H9 (cell line): ENCODE measurements around the gene LUZP2. TPM values are rescaled to one million over a fixed set of nuclear protein-coding genes. Genes with fewer than 3 reads are reported as not detected.

ENCODE experiments used
- DNase-seq: peaks from one replicate; pipeline ENCODE4 v3.0.0-alpha.2; 2017
- H2AFZ ChIP-seq: one replicate; pipeline ENCODE4 v1.6.1; 2013; ENCODE audit warnings: mild to moderate bottlenecking, low read length, control low read depth, moderate library complexity
- H2AK5ac ChIP-seq: 2 replicates; pipeline ENCODE4 v1.6.1; 2013; ENCODE audit warnings: low read length, control low read depth, mixed read lengths; ENCODE audit not compliant: insufficient read length
- H2BK120ac ChIP-seq: one replicate; pipeline ENCODE4 v1.6.1; 2013; ENCODE audit warnings: low read depth, mild to moderate bottlenecking, low read length, control low read depth, inconsistent platforms; ENCODE audit not compliant: poor library complexity, severe bottlenecking
- H2BK12ac ChIP-seq: 2 replicates; pipeline ENCODE4 v1.6.1; 2013; ENCODE audit warnings: low read length, control low read depth, mixed read lengths, low read depth; ENCODE audit not compliant: insufficient read length
- H2BK15ac ChIP-seq: 2 replicates; pipeline ENCODE4 v1.6.1; 2013; ENCODE audit warnings: low read depth, low read length, control low read depth
- H2BK20ac ChIP-seq: one replicate; pipeline ENCODE4 v1.6.1; 2013; ENCODE audit warnings: low read depth, mild to moderate bottlenecking, low read length, control low read depth, inconsistent platforms; ENCODE audit not compliant: poor library complexity, severe bottlenecking
- H2BK5ac ChIP-seq: 2 replicates; pipeline ENCODE4 v1.6.1; 2013; ENCODE audit warnings: low read length, control low read depth, mixed read lengths; ENCODE audit not compliant: insufficient read length
- H3K14ac ChIP-seq: 2 replicates; pipeline ENCODE4 v1.6.1; 2013; ENCODE audit warnings: low read length, control low read depth; ENCODE audit not compliant: insufficient read depth
- H3K18ac ChIP-seq: 2 replicates; pipeline ENCODE4 v1.6.1; 2013; ENCODE audit warnings: low read depth, mild to moderate bottlenecking, mixed read lengths, low read length, control low read depth; ENCODE audit not compliant: insufficient read length
- H3K23ac ChIP-seq: 2 replicates; pipeline ENCODE4 v1.6.1; 2013; ENCODE audit warnings: low read length, control low read depth, mixed read lengths, low read depth; ENCODE audit not compliant: insufficient read length
- H3K23me2 ChIP-seq: 2 replicates; pipeline ENCODE4 v1.6.1; 2013; ENCODE audit warnings: low read depth, mild to moderate bottlenecking, mixed read lengths, low read length, control low read depth; ENCODE audit not compliant: insufficient read length, poor library complexity, severe bottlenecking
- H3K27ac ChIP-seq: 2 replicates; pipeline ENCODE4 v1.5.1; 2013; ENCODE audit warnings: low read length, control low read depth, mixed read lengths, low read depth; ENCODE audit not compliant: insufficient read length
- H3K27me3 ChIP-seq: 2 replicates; pipeline ENCODE4 v1.6.1; 2013; ENCODE audit warnings: low read length, control low read depth, inconsistent platforms; ENCODE audit not compliant: insufficient read depth
- H3K4ac ChIP-seq: 2 replicates; pipeline ENCODE4 v1.6.1; 2013; ENCODE audit warnings: low read depth, mild to moderate bottlenecking, control low read depth, inconsistent platforms, low read length, moderate library complexity
- H3K4me1 ChIP-seq: 2 replicates; pipeline ENCODE4 v1.6.1; 2013; ENCODE audit warnings: low read length, control low read depth, inconsistent platforms; ENCODE audit not compliant: insufficient read depth
- H3K4me2 ChIP-seq: 2 replicates; pipeline ENCODE4 v1.6.1; 2013; ENCODE audit warnings: low read length, control low read depth, mixed read lengths; ENCODE audit not compliant: insufficient read length, insufficient read depth
- H3K56ac ChIP-seq: 2 replicates; pipeline ENCODE4 v1.6.1; 2013; ENCODE audit warnings: low read depth, mild to moderate bottlenecking, mixed read lengths, low read length, control low read depth; ENCODE audit not compliant: insufficient read length
- H3K79me1 ChIP-seq: 2 replicates; pipeline ENCODE4 v1.6.1; 2013; ENCODE audit warnings: low read depth, mild to moderate bottlenecking, moderate library complexity, low read length, control low read depth, inconsistent platforms; ENCODE audit not compliant: insufficient read depth, poor library complexity, severe bottlenecking
- H3K79me2 ChIP-seq: 2 replicates; pipeline ENCODE4 v1.6.1; 2013; ENCODE audit warnings: low read length, control low read depth, inconsistent platforms; ENCODE audit not compliant: insufficient read depth
- H3K9ac ChIP-seq: 2 replicates; pipeline ENCODE4 v1.6.1; 2013; ENCODE audit warnings: low read length, control low read depth, mixed read lengths; ENCODE audit not compliant: insufficient read length; ENCODE audit errors: extremely low read depth
- H3K9me3 ChIP-seq: one replicate; pipeline ENCODE4 v1.6.1; 2013; ENCODE audit warnings: low read depth, low read length, inconsistent platforms; ENCODE audit not compliant: control insufficient read depth
- H3T11ph ChIP-seq: one replicate; pipeline ENCODE4 v1.6.1; 2013; ENCODE audit warnings: mild to moderate bottlenecking, low read length, control low read depth, inconsistent platforms
- H4K20me1 ChIP-seq: one replicate; pipeline ENCODE4 v1.6.1; 2013; ENCODE audit not compliant: control insufficient read depth, insufficient read length, insufficient read depth
- H4K5ac ChIP-seq: 2 replicates; pipeline ENCODE4 v1.6.1; 2013; ENCODE audit warnings: low read depth, mild to moderate bottlenecking, mixed read lengths, low read length, control low read depth; ENCODE audit not compliant: insufficient read length
- H4K8ac ChIP-seq: replicated peaks from 2 replicates; pipeline ENCODE4 v1.6.1; 2013; ENCODE audit warnings: low read length, control low read depth, mixed read lengths, low read depth; ENCODE audit not compliant: insufficient read length
- H4K91ac ChIP-seq: 2 replicates; pipeline ENCODE4 v1.6.1; 2013; ENCODE audit warnings: low read depth, mild to moderate bottlenecking, moderate library complexity, mixed read lengths, low read length, control low read depth; ENCODE audit not compliant: insufficient read length
- H3K27ac Mint-ChIP-seq, 3 experiments: 2 replicates in 2 of 3; 3 replicates in 1 of 3; pipeline ENCODE4 v1.8.0; 2020 to 2021; ENCODE audit warnings: mixed read lengths in 3 of 3, mild to moderate bottlenecking in 1 of 3, moderate library complexity in 1 of 3
- H3K27me3 Mint-ChIP-seq: 2 replicates; pipeline ENCODE4 v1.8.0; 2021; ENCODE audit warnings: low read depth, mild to moderate bottlenecking, moderate library complexity, mixed read lengths
- H3K36me3 Mint-ChIP-seq, 3 experiments: 2 replicates in 2 of 3; 3 replicates in 1 of 3; pipeline ENCODE4 v1.8.0; 2020 to 2021; ENCODE audit warnings: low read depth in 3 of 3, mixed read lengths in 3 of 3; ENCODE audit not compliant: insufficient read depth in 1 of 3
- H3K4me1 Mint-ChIP-seq, 2 experiments: 2 replicates each; pipeline ENCODE4 v1.8.0; 2020; ENCODE audit warnings: mixed read lengths in 2 of 2
- H3K4me3 Mint-ChIP-seq, 2 experiments: 2 replicates in 1 of 2; 3 replicates in 1 of 2; pipeline ENCODE4 v1.8.0; 2020 to 2021; ENCODE audit warnings: mild to moderate bottlenecking in 2 of 2, mixed read lengths in 2 of 2, moderate library complexity in 1 of 2
- H3K9me3 Mint-ChIP-seq, 2 experiments: 2 replicates in 1 of 2; 3 replicates in 1 of 2; pipeline ENCODE4 v1.8.0; 2020; ENCODE audit warnings: mild to moderate bottlenecking in 2 of 2, mixed read lengths in 2 of 2, moderate library complexity in 1 of 2
- total RNA-seq: library from RNA; stranded (reverse); gene quantifications from 2 replicates; pipeline ENCODE4 v1.2.1, GENCODE V29; 2021
- TF ChIP-seq, protein P1 (sequence below): fragments of 200-600 bp; sonication (generic); conservative IDR thresholded peaks from 3 replicates; pipeline ENCODE4 v1.8.0; 2021; ENCODE audit warnings: antibody characterized with exemption, mild to moderate bottlenecking

LUZP2 gene
- total RNA-seq, 1 experiment from 2014 or later = 25.4 TPM

DNA sequence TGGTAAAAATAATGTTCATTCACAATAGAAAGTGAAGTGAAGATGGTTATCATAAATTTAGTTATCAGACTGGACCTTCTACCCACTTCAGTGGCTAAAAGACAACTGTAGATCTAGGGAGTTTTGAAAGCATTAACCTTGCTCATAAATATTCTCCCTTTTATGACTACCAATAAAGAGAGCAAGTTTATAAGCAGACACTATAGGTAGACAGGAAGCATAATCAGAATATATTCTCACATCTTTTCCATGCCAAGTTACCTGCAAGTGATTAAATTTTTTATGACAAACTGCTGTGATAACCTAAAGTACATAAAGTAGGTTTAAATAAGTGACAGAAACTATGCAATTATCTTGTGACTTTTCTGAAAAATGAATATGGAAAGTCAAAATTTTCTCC is 62.5 kb downstream of the LUZP2 start:
- no peak overlapping the region for H3K23ac ChIP-seq
- H2AFZ ChIP-seq = no peak overlapping the region
- no peaks in the 10 kb centered on the region for H3K79me1 ChIP-seq
- no peak overlapping the region for H3K14ac ChIP-seq
- H2BK120ac ChIP-seq = no peak overlapping the region
- Mint-ChIP-seq H3K36me3 (0 out of 7 replicates have a peak, but pooled peaks cover 0 to 1% (median 0%) of the 10 kb centered on the region in 3 experiments), H3K9me3 (no peaks in the 10 kb centered on the region), H3K27ac (no peak overlapping the region), H3K27me3 (no peaks in the 10 kb centered on the region), H3K4me3 (no peak overlapping the region), H3K4me1 (peaks cover 19 to 27% of the 10 kb centered on the region in 2 experiments)
- no peaks in the 10 kb centered on the region; the same call in 1 of the 2 replicates for H3K4me1 ChIP-seq
- H3K23me2 ChIP-seq = no peaks in the 10 kb centered on the region
- TF ChIP-seq, protein P1, sequence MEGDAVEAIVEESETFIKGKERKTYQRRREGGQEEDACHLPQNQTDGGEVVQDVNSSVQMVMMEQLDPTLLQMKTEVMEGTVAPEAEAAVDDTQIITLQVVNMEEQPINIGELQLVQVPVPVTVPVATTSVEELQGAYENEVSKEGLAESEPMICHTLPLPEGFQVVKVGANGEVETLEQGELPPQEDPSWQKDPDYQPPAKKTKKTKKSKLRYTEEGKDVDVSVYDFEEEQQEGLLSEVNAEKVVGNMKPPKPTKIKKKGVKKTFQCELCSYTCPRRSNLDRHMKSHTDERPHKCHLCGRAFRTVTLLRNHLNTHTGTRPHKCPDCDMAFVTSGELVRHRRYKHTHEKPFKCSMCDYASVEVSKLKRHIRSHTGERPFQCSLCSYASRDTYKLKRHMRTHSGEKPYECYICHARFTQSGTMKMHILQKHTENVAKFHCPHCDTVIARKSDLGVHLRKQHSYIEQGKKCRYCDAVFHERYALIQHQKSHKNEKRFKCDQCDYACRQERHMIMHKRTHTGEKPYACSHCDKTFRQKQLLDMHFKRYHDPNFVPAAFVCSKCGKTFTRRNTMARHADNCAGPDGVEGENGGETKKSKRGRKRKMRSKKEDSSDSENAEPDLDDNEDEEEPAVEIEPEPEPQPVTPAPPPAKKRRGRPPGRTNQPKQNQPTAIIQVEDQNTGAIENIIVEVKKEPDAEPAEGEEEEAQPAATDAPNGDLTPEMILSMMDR = no peak
- H4K8ac ChIP-seq = no peak overlapping the region
- no peak overlapping the region for H3K4me2 ChIP-seq
- no peak overlapping the region for H2BK20ac ChIP-seq
- H3K27me3 ChIP-seq = no peaks in the 10 kb centered on the region
- DNase-seq = no peak
- no peak overlapping the region for H3T11ph ChIP-seq
- no peak overlapping the region for H4K91ac ChIP-seq
- H3K79me2 ChIP-seq = no peaks in the 10 kb centered on the region
- H2BK5ac ChIP-seq = no peak overlapping the region
- no peak overlapping the region for H3K18ac ChIP-seq
- no peaks in the 10 kb centered on the region for H3K9me3 ChIP-seq
- no peaks in the 10 kb centered on the region for H4K20me1 ChIP-seq
- H3K27ac ChIP-seq = no peak overlapping the region
- H2AK5ac ChIP-seq = no peak overlapping the region
- no peak overlapping the region for H2BK12ac ChIP-seq
- H3K56ac ChIP-seq = no peak overlapping the region
- H3K9ac ChIP-seq = no peak overlapping the region
- no peak overlapping the region for H4K5ac ChIP-seq
- no peak overlapping the region for H2BK15ac ChIP-seq
- H3K4ac ChIP-seq = no peak overlapping the region
